ENCODE measurements around the gene DGKI. TPM values are rescaled to one million over a fixed set of nuclear protein-coding genes. Genes with fewer than 3 reads are reported as not detected.

Gene DGKI
- total and polyA plus RNA-seq, 2 experiments from 2014 or later = 0.16 to 1.0 TPM

DNA sequence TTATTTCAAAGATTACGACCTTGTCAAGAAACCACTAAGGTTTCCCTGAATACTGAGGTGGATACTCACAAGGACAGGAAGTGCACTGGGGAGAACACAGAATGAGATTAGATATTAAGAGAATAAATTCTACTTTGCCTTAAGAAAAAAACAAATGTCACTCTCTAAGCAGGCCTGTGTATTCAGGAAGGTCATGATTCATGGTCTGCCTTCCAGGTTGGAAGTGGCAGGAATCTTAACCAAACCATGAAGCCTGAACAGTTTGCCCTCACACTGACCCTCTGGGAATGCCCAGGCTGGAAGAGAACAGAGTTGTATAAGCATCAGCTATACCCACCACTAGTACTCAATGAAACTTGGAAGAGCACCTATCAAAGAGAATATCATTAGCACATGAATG is 227.6 kb downstream of the DGKI start:
- TF ChIP-seq, protein P1, sequence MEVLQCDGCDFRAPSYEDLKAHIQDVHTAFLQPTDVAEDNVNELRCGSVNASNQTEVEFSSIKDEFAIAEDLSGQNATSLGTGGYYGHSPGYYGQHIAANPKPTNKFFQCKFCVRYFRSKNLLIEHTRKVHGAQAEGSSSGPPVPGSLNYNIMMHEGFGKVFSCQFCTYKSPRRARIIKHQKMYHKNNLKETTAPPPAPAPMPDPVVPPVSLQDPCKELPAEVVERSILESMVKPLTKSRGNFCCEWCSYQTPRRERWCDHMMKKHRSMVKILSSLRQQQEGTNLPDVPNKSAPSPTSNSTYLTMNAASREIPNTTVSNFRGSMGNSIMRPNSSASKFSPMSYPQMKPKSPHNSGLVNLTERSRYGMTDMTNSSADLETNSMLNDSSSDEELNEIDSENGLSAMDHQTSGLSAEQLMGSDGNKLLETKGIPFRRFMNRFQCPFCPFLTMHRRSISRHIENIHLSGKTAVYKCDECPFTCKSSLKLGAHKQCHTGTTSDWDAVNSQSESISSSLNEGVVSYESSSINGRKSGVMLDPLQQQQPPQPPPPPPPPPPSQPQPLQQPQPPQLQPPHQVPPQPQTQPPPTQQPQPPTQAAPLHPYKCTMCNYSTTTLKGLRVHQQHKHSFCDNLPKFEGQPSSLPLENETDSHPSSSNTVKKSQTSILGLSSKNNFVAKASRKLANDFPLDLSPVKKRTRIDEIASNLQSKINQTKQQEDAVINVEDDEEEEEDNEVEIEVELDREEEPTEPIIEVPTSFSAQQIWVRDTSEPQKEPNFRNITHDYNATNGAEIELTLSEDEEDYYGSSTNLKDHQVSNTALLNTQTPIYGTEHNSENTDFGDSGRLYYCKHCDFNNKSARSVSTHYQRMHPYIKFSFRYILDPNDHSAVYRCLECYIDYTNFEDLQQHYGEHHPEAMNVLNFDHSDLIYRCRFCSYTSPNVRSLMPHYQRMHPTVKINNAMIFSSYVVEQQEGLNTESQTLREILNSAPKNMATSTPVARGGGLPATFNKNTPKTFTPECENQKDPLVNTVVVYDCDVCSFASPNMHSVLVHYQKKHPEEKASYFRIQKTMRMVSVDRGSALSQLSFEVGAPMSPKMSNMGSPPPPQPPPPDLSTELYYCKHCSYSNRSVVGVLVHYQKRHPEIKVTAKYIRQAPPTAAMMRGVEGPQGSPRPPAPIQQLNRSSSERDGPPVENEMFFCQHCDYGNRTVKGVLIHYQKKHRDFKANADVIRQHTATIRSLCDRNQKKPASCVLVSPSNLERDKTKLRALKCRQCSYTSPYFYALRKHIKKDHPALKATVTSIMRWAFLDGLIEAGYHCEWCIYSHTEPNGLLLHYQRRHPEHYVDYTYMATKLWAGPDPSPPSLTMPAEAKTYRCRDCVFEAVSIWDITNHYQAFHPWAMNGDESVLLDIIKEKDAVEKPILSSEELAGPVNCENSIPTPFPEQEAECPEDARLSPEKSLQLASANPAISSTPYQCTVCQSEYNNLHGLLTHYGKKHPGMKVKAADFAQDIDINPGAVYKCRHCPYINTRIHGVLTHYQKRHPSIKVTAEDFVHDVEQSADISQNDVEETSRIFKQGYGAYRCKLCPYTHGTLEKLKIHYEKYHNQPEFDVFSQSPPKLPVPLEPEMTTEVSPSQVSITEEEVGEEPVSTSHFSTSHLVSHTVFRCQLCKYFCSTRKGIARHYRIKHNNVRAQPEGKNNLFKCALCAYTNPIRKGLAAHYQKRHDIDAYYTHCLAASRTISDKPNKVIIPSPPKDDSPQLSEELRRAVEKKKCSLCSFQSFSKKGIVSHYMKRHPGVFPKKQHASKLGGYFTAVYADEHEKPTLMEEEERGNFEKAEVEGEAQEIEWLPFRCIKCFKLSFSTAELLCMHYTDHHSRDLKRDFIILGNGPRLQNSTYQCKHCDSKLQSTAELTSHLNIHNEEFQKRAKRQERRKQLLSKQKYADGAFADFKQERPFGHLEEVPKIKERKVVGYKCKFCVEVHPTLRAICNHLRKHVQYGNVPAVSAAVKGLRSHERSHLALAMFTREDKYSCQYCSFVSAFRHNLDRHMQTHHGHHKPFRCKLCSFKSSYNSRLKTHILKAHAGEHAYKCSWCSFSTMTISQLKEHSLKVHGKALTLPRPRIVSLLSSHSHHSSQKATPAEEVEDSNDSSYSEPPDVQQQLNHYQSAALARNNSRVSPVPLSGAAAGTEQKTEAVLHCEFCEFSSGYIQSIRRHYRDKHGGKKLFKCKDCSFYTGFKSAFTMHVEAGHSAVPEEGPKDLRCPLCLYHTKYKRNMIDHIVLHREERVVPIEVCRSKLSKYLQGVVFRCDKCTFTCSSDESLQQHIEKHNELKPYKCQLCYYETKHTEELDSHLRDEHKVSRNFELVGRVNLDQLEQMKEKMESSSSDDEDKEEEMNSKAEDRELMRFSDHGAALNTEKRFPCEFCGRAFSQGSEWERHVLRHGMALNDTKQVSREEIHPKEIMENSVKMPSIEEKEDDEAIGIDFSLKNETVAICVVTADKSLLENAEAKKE (CRISPR knock-in tag; IDR thresholded peaks at IDR 0.05) = no peak
- TF ChIP-seq ZNF331 (CRISPR knock-in tag; IDR thresholded peaks at IDR 0.05; ENCODE audit: low read depth) (no peak), ZNF114 (CRISPR knock-in tag; IDR thresholded peaks at IDR 0.05) (no peak), POLR2AphosphoS5 (IDR thresholded peaks at IDR 0.05; ENCODE audit: low read depth) (no peak), EZH2phosphoT487 (IDR thresholded peaks at IDR 0.05; ENCODE audit: unreplicated experiment) (no peak), STAT1 (IDR thresholded peaks at IDR 0.05; ENCODE audit: unreplicated experiment) (no peak), EZH2 (IDR thresholded peaks at IDR 0.05; ENCODE audit: low read depth, unreplicated experiment) (no peak), JUNB (IDR thresholded peaks at IDR 0.05; ENCODE audit: unreplicated experiment) (no peak), CREB1 (CRISPR knock-in tag; IDR thresholded peaks at IDR 0.05; ENCODE audit: low read depth) (no peak), NANOG (IDR thresholded peaks at IDR 0.05; ENCODE audit: borderline replicate concordance) (no peak)
- TF ChIP-seq, protein P2, sequence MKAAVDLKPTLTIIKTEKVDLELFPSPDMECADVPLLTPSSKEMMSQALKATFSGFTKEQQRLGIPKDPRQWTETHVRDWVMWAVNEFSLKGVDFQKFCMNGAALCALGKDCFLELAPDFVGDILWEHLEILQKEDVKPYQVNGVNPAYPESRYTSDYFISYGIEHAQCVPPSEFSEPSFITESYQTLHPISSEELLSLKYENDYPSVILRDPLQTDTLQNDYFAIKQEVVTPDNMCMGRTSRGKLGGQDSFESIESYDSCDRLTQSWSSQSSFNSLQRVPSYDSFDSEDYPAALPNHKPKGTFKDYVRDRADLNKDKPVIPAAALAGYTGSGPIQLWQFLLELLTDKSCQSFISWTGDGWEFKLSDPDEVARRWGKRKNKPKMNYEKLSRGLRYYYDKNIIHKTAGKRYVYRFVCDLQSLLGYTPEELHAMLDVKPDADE (IDR thresholded peaks at IDR 0.05) = no peak
- TF ChIP-seq, protein P3, sequence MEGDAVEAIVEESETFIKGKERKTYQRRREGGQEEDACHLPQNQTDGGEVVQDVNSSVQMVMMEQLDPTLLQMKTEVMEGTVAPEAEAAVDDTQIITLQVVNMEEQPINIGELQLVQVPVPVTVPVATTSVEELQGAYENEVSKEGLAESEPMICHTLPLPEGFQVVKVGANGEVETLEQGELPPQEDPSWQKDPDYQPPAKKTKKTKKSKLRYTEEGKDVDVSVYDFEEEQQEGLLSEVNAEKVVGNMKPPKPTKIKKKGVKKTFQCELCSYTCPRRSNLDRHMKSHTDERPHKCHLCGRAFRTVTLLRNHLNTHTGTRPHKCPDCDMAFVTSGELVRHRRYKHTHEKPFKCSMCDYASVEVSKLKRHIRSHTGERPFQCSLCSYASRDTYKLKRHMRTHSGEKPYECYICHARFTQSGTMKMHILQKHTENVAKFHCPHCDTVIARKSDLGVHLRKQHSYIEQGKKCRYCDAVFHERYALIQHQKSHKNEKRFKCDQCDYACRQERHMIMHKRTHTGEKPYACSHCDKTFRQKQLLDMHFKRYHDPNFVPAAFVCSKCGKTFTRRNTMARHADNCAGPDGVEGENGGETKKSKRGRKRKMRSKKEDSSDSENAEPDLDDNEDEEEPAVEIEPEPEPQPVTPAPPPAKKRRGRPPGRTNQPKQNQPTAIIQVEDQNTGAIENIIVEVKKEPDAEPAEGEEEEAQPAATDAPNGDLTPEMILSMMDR (conservative IDR thresholded peaks at IDR 0.05; ENCODE audit: low read depth in 2 of 2) = no peak
- TF ChIP-seq, protein P4, sequence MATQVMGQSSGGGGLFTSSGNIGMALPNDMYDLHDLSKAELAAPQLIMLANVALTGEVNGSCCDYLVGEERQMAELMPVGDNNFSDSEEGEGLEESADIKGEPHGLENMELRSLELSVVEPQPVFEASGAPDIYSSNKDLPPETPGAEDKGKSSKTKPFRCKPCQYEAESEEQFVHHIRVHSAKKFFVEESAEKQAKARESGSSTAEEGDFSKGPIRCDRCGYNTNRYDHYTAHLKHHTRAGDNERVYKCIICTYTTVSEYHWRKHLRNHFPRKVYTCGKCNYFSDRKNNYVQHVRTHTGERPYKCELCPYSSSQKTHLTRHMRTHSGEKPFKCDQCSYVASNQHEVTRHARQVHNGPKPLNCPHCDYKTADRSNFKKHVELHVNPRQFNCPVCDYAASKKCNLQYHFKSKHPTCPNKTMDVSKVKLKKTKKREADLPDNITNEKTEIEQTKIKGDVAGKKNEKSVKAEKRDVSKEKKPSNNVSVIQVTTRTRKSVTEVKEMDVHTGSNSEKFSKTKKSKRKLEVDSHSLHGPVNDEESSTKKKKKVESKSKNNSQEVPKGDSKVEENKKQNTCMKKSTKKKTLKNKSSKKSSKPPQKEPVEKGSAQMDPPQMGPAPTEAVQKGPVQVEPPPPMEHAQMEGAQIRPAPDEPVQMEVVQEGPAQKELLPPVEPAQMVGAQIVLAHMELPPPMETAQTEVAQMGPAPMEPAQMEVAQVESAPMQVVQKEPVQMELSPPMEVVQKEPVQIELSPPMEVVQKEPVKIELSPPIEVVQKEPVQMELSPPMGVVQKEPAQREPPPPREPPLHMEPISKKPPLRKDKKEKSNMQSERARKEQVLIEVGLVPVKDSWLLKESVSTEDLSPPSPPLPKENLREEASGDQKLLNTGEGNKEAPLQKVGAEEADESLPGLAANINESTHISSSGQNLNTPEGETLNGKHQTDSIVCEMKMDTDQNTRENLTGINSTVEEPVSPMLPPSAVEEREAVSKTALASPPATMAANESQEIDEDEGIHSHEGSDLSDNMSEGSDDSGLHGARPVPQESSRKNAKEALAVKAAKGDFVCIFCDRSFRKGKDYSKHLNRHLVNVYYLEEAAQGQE (IDR thresholded peaks at IDR 0.05; ENCODE audit: unreplicated experiment) = no peak
- ATAC-seq (peak; percentile 48), DNase-seq (ENCODE audit: low spot score) (no peak)
- no peaks in the 10 kb centered on the region for H3K79me2 ChIP-seq (replicated peaks; ENCODE audit: insufficient read depth)
- H3K4me2 ChIP-seq = no peak overlapping the region
- H3K4me3 Mint-ChIP-seq = no peak overlapping the region
- no peaks in the 10 kb centered on the region for H3K9me3 Mint-ChIP-seq
- H3K27me3 ChIP-seq (ENCODE audit: insufficient read depth) = no peaks in the 10 kb centered on the region
- H4K20me1 ChIP-seq (replicated peaks; ENCODE audit: insufficient read depth) = no peaks in the 10 kb centered on the region
- H3K36me3 Mint-ChIP-seq (ENCODE audit: low read depth) = no peaks in the 10 kb centered on the region
- peaks cover 20% of the 10 kb centered on the region for H3K4me1 Mint-ChIP-seq
- H2AFZ ChIP-seq = no peak overlapping the region
- no peaks in the 10 kb centered on the region for H3K36me3 ChIP-seq (ENCODE audit: insufficient read depth)
- H3K27ac ChIP-seq (ENCODE audit: low read depth) = no peak overlapping the region
- H3K27ac Mint-ChIP-seq = no peak overlapping the region
- peaks cover 11% of the 10 kb centered on the region for H3K4me1 ChIP-seq (ENCODE audit: insufficient read depth)
- no peaks in the 10 kb centered on the region for H3F3A ChIP-seq (replicated peaks; ENCODE audit: low read depth)
- H3K9me2 ChIP-seq (ENCODE audit: insufficient read depth) = no peaks in the 10 kb centered on the region
- peaks cover 2% of the 10 kb centered on the region for H3K27me3 Mint-ChIP-seq (ENCODE audit: insufficient read depth, low read depth, poor library complexity)
- no peak overlapping the region for H3K4me3 ChIP-seq

All from GM23338 (cell line).